Aorta (tissue), 5 donors: Measurements from ENCODE around the gene TNNI3K. TPM values are rescaled to one million over a fixed set of nuclear protein-coding genes. Genes with fewer than 3 reads are reported as not detected.

Experiments
- ATAC-seq: fragments of 200-7000 bp; cut with Tn5 transposase; one replicate; pipeline ENCODE4 v1.9.1; 2022; ENCODE audit warnings: moderate library complexity; ENCODE audit not compliant: low FRiP score
- DNase-seq, 2 donors: peaks; one replicate each; pipeline ENCODE4 v3.0.0-alpha.2; 2020
- H3K27ac ChIP-seq, 2 donors: one replicate each; pipeline ENCODE4 v1.5.1; 2013; ENCODE audit warnings: low read length in 2 of 2, mild to moderate bottlenecking in 2 of 2, moderate library complexity in 2 of 2, control low read depth in 1 of 2, inconsistent platforms in 1 of 2, low read depth in 1 of 2
- H3K27me3 ChIP-seq, 2 donors: one replicate each; pipeline ENCODE4 v1.6.1; 2013; ENCODE audit warnings: control low read depth in 1 of 2, low read length in 1 of 2, mild to moderate bottlenecking in 1 of 2, moderate library complexity in 1 of 2; ENCODE audit not compliant: insufficient read depth in 2 of 2, control insufficient read depth in 1 of 2
- H3K36me3 ChIP-seq, 2 donors: one replicate each; pipeline ENCODE4 v1.6.1; 2013; ENCODE audit warnings: control low read depth in 1 of 2, low read length in 1 of 2, mild to moderate bottlenecking in 1 of 2; ENCODE audit not compliant: insufficient read depth in 2 of 2, control insufficient read depth in 1 of 2
- H3K4me1 ChIP-seq, 2 donors: one replicate each; pipeline ENCODE4 v1.6.1; 2013; ENCODE audit warnings: low read length in 2 of 2, control low read depth in 1 of 2, mild to moderate bottlenecking in 1 of 2, moderate library complexity in 1 of 2; ENCODE audit not compliant: insufficient read depth in 2 of 2, control insufficient read depth in 1 of 2
- H3K4me3 ChIP-seq, 2 donors: one replicate each; pipeline ENCODE4 v1.5.1; 2013; ENCODE audit warnings: low read length in 2 of 2, control low read depth in 1 of 2, mild to moderate bottlenecking in 1 of 2
- H3K9me3 ChIP-seq: one replicate; pipeline ENCODE4 v1.6.1; 2013; ENCODE audit warnings: mild to moderate bottlenecking, low read length; ENCODE audit not compliant: control insufficient read depth
- WGBS, 2 donors: extraction: QIAGEN DNeasy Blood & Tissue Kit; methylation state at CpG; one replicate each; pipeline ENCODE4 v1.1.7; 2013; 5-methylcytosine and 5-hydroxymethylcytosine counted together
- intact Hi-C, 2 donors: fragments of 100-400 bp; cut with DNase I; formaldehyde crosslinking; loops; one replicate each; pipeline versions ENCODE4 v1.14.2 to v1.15.0; 2022
- polyA plus RNA-seq, 2 donors: library from polyadenylated mRNA; stranded (reverse); fragments of 200-250 nt; gene quantifications; one replicate each; pipeline ENCODE4 v1.2.3, GENCODE V29; 2013
- total RNA-seq, 2 donors: library from RNA; stranded (reverse); fragmentation: NEBNext Ultra II Directional; extraction: Animal tissue kit (Norgen Biotek cat#: 25700); gene quantifications; one replicate each; pipeline ENCODE4 v1.2.1, GENCODE V29; 2021
- donor health status: healthy with polysubstance abuse.
- donor health status: Bipolar disorder and iron deficiency.
- donor health status: DM: no; HTN: no; CAD: no.
- donor health status: DM: no; HTN: no; CAD: no.
- donor health status: DM: yes; HTN: yes; CAD: no.

TNNI3K gene
- total and polyA plus RNA-seq, 4 donors, result 2.8 to 4.2 TPM; not detected in 2

- WGBS, 2 donors, result 22 to 29% methylated on average over 3 of the region's 3 CpGs
- intact Hi-C loops, result no loop called here
- Histone ChIP-seq H3K27me3 (no peaks in the 10 kb centered on the region), H3K9me3 (peaks cover 2% of the 10 kb centered on the region), H3K27ac (no peak overlapping the region), H3K4me3 (no peak overlapping the region), H3K36me3 (no peaks in the 10 kb centered on the region), H3K4me1 (no peaks in the 10 kb centered on the region)
- ATAC-seq, result no peak
- no peak for DNase-seq
Measured at GRCh38 chr1:74412244-74412643, 177.1 kb downstream of the TNNI3K start.

DNA sequence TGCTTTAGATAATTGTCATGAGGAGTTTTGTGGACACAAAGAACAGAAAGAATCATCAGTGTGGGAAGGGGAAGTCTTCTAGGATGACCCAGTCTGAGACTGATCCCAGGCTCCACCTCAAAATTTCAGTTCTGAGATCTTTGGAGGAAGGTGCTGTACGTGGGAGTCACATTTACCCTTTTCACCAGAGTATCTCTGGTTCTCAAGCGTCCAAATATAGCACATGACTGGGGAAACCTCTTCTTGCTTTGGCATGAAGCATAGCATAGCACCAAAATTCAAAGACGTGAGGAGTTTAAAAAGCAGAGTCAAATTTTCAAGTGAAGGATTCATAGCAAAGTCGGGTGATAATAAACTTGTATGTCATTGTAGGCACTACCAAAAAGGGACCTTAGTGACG is 180.7 kb downstream of the TNNI3K start:
- H3K4me1 ChIP-seq, result no peaks in the 10 kb centered on the region
- H3K4me3 ChIP-seq, result no peak overlapping the region
- DNase-seq, result no peak
- no peak overlapping the region for H3K27ac ChIP-seq
- intact Hi-C loops, result no loop called here
- no peaks in the 10 kb centered on the region for H3K36me3 ChIP-seq
- peaks cover 2% of the 10 kb centered on the region for H3K9me3 ChIP-seq
- no peaks in the 10 kb centered on the region for H3K27me3 ChIP-seq
- WGBS, 2 donors, result 56 to 59% methylated on average over 5 of the region's 5 CpGs
- no peak for ATAC-seq

GRCh38 chr1:74419611-74420010 is 184.4 kb downstream of the TNNI3K start:
- no peaks in the 10 kb centered on the region for H3K27me3 ChIP-seq
- intact Hi-C loops, result no loop called here

GRCh38 chr1:74420467-74420866 is 185.3 kb downstream of the TNNI3K start:
- DNase-seq, result no peak
- Histone ChIP-seq H3K9me3 (peaks cover 2% of the 10 kb centered on the region), H3K36me3 (no peaks in the 10 kb centered on the region), H3K4me3 (no peak overlapping the region), H3K27ac (no peak overlapping the region), H3K27me3 (no peaks in the 10 kb centered on the region), H3K4me1 (no peaks in the 10 kb centered on the region)
- 39% methylated on average over 2 of the region's 2 CpGs for WGBS, 2 donors
- intact Hi-C loops, result no loop called here
- no peak for ATAC-seq

More at GRCh38 chr1:74419611-74420010, 184.4 kb downstream of the TNNI3K start:
- Histone ChIP-seq H3K4me3 (no peak overlapping the region), H3K4me1 (no peaks in the 10 kb centered on the region), H3K9me3 (peaks cover 2% of the 10 kb centered on the region), H3K27ac (no peak overlapping the region), H3K36me3 (no peaks in the 10 kb centered on the region)
- DNase-seq (no peak), ATAC-seq (no peak)

- intact Hi-C loops, result no loop called here
- H3K4me1 ChIP-seq, result no peaks in the 10 kb centered on the region
- no peaks in the 10 kb centered on the region for H3K27me3 ChIP-seq
- no peak overlapping the region for H3K27ac ChIP-seq
- ATAC-seq (no peak), DNase-seq (no peak)
- no peak overlapping the region for H3K4me3 ChIP-seq
- no peaks in the 10 kb centered on the region for H3K36me3 ChIP-seq
- 73 to 81% methylated on average over 4 of the region's 4 CpGs for WGBS, 2 donors
- no peaks in the 10 kb centered on the region for H3K9me3 ChIP-seq
Measured at GRCh38 chr1:74422421-74423292, 187.5 kb downstream of the TNNI3K start.

DNA sequence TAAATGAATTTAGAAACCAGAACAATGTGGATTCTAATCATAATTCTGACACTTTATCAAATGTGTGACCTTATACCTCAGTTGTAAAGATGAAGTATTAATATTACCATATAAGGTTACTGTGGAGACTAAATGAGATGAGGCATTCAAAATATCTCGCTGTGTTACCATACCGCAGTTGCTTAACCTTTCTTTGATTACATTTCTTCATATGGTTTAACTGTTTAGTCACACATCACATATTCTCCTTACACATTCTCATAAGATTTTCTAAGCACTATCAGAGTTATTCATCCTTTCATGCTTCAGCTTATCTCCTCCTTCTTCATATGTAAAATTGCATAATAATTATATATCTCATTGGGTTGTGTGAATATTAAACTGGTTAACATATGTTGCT is 188.3 kb downstream of the TNNI3K start:
- ATAC-seq (no peak), DNase-seq (no peak)
- intact Hi-C loops, result no loop called here
- no peak overlapping the region for H3K4me3 ChIP-seq
- no peaks in the 10 kb centered on the region for H3K4me1 ChIP-seq
- no peaks in the 10 kb centered on the region for H3K36me3 ChIP-seq
- H3K27me3 ChIP-seq, result no peaks in the 10 kb centered on the region
- no peaks in the 10 kb centered on the region for H3K9me3 ChIP-seq
- WGBS, 2 donors, result 85% methylated on average over 2 of the region's 2 CpGs
- no peak overlapping the region for H3K27ac ChIP-seq

- Histone ChIP-seq H3K27ac (no peak overlapping the region), H3K9me3 (no peaks in the 10 kb centered on the region), H3K4me3 (no peak overlapping the region), H3K4me1 (no peaks in the 10 kb centered on the region), H3K27me3 (no peaks in the 10 kb centered on the region), H3K36me3 (no peaks in the 10 kb centered on the region)
- ATAC-seq (no peak), DNase-seq (no peak)
- 37 to 54% methylated on average over 6 of the region's 6 CpGs for WGBS, 2 donors
- intact Hi-C loops, result no loop called here
Measured at GRCh38 chr1:74425676-74426075, 190.5 kb downstream of the TNNI3K start.

DNA sequence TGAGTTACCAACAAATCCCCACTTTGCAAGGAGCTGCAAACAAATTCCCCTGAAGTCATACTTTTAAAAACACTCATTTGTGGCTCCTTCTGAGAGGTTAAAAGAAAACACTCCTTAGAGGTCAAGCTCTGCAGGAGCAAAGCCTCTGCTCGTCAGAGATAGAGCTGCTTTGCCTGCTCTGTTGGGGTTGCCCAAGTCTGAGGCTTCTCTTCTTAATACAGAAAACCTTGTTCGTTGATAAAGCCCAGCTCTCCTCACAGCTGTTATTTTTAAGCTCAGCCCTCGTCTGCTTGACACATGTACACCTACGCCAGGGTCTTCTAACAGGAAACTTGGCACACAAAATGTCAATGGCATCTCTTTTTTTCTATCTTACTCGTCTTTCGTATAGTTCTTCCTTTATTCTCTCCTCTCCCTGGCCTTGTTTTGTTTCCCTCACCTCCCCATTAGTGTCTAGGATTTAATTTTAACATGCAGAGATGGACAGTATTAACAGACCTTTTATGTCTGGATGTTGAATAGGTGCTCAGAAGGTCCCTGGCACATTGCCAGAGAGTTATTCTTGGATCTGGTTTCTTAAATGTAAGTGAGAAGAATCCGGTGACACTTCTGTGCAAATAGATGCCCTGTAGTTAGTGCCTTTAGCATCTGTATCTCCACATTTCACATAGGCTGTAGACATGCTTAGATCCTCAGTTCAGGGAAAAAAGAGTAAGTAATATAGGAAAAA is 191.2 kb downstream of the TNNI3K start:
- H3K4me1 ChIP-seq, result no peaks in the 10 kb centered on the region
- WGBS, 2 donors, result 39 to 47% methylated on average over 7 of the region's 7 CpGs
- ATAC-seq, result no peak
- intact Hi-C loops, result no loop called here
- no peak overlapping the region for H3K4me3 ChIP-seq
- no peaks in the 10 kb centered on the region for H3K36me3 ChIP-seq
- H3K9me3 ChIP-seq, result no peaks in the 10 kb centered on the region
- no peaks in the 10 kb centered on the region for H3K27me3 ChIP-seq
- no peak overlapping the region for H3K27ac ChIP-seq
- no peak for DNase-seq

GRCh38 chr1:74427681-74428080 is 192.5 kb downstream of the TNNI3K start:
- WGBS, 2 donors, result 85 to 89% methylated on average over 1 of the region's 1 CpG
- Histone ChIP-seq H3K27ac (no peak overlapping the region), H3K27me3 (no peaks in the 10 kb centered on the region), H3K4me1 (no peaks in the 10 kb centered on the region), H3K9me3 (no peaks in the 10 kb centered on the region), H3K36me3 (no peaks in the 10 kb centered on the region), H3K4me3 (no peak overlapping the region)
- intact Hi-C loops, result no loop called here
- DNase-seq (no peak), ATAC-seq (no peak)
